ENCODE measurements around the gene GNG14. TPM values are rescaled to one million over a fixed set of nuclear protein-coding genes. Genes with fewer than 3 reads are reported as not detected.

The GNG14 gene
- total RNA-seq, 1 experiment from 2014 or later, result not detected

DNA sequence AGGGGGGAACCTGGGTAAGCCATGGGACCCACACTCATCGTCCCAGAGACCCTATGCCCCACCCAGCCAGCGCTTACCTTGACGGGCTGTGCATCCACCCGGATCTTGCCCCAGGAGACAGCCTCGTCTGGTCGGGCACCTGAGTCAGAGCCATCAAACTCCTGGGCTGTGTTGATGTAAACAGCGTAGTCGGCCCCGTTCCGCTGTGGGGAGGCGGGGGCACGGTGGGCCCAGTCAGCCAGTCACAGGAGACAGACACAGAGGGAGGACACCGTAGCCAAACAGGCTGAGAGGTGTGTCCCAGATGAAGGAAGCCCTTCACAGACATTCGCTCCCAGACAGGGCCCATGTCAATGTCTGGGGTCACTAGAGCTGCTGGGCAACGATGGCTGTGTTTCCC lies 11.9 kb upstream of the GNG14 start:
- Mint-ChIP-seq H3K4me1 (peaks cover 1 to 13% of the 10 kb centered on the region in 2 experiments; a peak in 3 of 4 replicates), H3K27ac (no peak overlapping the region), H3K4me3 (no peak overlapping the region), H3K36me3 (ENCODE audit: insufficient read depth in 1 of 3, low read depth in 3 of 3) (peaks cover 39 to 83% (median 73%) of the 10 kb centered on the region in 3 experiments), H3K9me3 (peaks cover 0 to 1% of the 10 kb centered on the region in 2 experiments; a peak in 1 of 5 replicates), H3K27me3 (ENCODE audit: low read depth) (no peaks in the 10 kb centered on the region)
- no peak for DNase-seq
- H4K20me1 ChIP-seq (ENCODE audit: control insufficient read depth, insufficient read depth, insufficient read length), result no peaks in the 10 kb centered on the region
- no peak overlapping the region for H3K4ac ChIP-seq (ENCODE audit: low read depth, low read length)
- no peak overlapping the region for H2BK120ac ChIP-seq (ENCODE audit: low read depth, low read length, poor library complexity, severe bottlenecking)
- no peak overlapping the region for H2BK5ac ChIP-seq (ENCODE audit: insufficient read length, low read length)
- H2BK12ac ChIP-seq (ENCODE audit: insufficient read length, low read depth, low read length), result no peak overlapping the region
- H2AK5ac ChIP-seq (ENCODE audit: insufficient read length, low read length), result no peak overlapping the region
- no peak overlapping the region for H3K18ac ChIP-seq (ENCODE audit: insufficient read length, low read depth, low read length)
- H3K4me1 ChIP-seq (ENCODE audit: insufficient read depth, low read length), result no peaks in the 10 kb centered on the region
- no CpG with 5 or more reads among the region's 15 CpGs for WGBS (ENCODE audit: extremely low coverage, insufficient read length, low lambda C conversion rate)
- H3T11ph ChIP-seq (ENCODE audit: low read length), result no peak overlapping the region
- TF ChIP-seq, protein P1, sequence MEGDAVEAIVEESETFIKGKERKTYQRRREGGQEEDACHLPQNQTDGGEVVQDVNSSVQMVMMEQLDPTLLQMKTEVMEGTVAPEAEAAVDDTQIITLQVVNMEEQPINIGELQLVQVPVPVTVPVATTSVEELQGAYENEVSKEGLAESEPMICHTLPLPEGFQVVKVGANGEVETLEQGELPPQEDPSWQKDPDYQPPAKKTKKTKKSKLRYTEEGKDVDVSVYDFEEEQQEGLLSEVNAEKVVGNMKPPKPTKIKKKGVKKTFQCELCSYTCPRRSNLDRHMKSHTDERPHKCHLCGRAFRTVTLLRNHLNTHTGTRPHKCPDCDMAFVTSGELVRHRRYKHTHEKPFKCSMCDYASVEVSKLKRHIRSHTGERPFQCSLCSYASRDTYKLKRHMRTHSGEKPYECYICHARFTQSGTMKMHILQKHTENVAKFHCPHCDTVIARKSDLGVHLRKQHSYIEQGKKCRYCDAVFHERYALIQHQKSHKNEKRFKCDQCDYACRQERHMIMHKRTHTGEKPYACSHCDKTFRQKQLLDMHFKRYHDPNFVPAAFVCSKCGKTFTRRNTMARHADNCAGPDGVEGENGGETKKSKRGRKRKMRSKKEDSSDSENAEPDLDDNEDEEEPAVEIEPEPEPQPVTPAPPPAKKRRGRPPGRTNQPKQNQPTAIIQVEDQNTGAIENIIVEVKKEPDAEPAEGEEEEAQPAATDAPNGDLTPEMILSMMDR (conservative IDR thresholded peaks at IDR 0.05), result no peak
- no peaks in the 10 kb centered on the region for H3K79me1 ChIP-seq (ENCODE audit: insufficient read depth, low read depth, low read length, poor library complexity, severe bottlenecking)
- no peak overlapping the region for H4K8ac ChIP-seq (replicated peaks; ENCODE audit: insufficient read length, low read depth, low read length)
- H3K9ac ChIP-seq (ENCODE audit: extremely low read depth, insufficient read length, low read length), result no peak overlapping the region
- H3K23ac ChIP-seq (ENCODE audit: insufficient read length, low read depth, low read length), result no peak overlapping the region
- no peak overlapping the region for H4K5ac ChIP-seq (ENCODE audit: insufficient read length, low read depth, low read length)
- no peak overlapping the region for H3K4me2 ChIP-seq (ENCODE audit: insufficient read depth, insufficient read length, low read length)
- no peak overlapping the region for H2AFZ ChIP-seq (ENCODE audit: low read length)
- no peaks in the 10 kb centered on the region for H3K23me2 ChIP-seq (ENCODE audit: insufficient read length, low read depth, low read length, poor library complexity, severe bottlenecking)
- H3K79me2 ChIP-seq (ENCODE audit: insufficient read depth, low read length), result no peaks in the 10 kb centered on the region
- H2BK15ac ChIP-seq (ENCODE audit: low read depth, low read length), result no peak overlapping the region
- no peak overlapping the region for H3K27ac ChIP-seq (ENCODE audit: insufficient read length, low read depth, low read length)
- no peak overlapping the region for H2BK20ac ChIP-seq (ENCODE audit: low read depth, low read length, poor library complexity, severe bottlenecking)
- no peak overlapping the region for H3K14ac ChIP-seq (ENCODE audit: insufficient read depth, low read length)
- H3K27me3 ChIP-seq (ENCODE audit: insufficient read depth, low read length), result no peaks in the 10 kb centered on the region
- H3K9me3 ChIP-seq (ENCODE audit: control insufficient read depth, low read depth, low read length), result no peaks in the 10 kb centered on the region
- no peak overlapping the region for H4K91ac ChIP-seq (ENCODE audit: insufficient read length, low read depth, low read length)
- H3K56ac ChIP-seq (ENCODE audit: insufficient read length, low read depth, low read length), result no peak overlapping the region
